Measurements from ENCODE around the gene CKB. TPM values are rescaled to one million over a fixed set of nuclear protein-coding genes. Genes with fewer than 3 reads are reported as not detected.

CKB gene
- total RNA-seq, 1 donor = 5.1 TPM

DNA sequence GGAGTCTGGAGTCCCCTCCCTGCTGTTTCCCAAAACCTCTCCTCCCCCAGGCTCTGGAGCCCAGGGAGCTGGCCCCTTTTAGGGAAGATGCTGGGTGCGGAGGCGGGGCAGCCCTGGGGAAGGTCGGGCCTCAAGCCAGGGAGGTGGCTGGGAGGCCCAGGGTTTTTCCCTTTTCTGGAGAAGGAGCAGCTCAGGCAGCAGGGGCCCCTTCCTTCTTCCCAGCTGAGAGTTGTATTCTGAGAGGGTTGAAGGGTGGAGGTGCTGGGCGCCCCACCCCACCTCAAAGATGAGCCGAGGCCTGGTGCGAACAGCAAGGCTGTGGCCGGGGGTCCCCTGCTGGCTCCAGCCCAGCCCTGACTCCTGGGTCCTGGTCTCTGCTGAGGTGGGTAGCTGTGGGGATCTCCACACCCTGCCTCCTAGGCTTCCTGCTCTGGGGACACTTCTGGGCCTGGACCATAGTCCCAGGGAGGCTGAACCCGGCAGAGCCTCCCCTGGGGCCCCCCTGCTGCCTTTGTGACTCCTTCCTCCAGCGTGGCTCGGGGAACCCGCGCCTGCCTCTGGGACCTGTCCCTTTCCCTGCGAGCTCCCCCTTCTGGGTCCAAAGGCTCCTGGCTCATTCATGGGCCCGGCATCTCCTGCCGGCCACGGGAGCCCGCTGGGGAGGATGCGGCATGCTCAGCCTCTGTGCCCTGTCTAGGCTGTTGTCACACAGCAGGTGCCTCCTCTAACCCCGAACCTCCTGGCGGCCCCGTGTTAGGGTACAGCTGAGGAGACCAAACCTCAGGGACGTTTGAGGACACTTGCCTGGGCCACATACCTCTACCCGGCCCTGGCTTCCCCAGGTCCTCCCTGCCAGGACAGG lies 10.7 kb upstream of the CKB start:
- Histone ChIP-seq H3K4me3 (ENCODE audit: insufficient read depth, low read length) (no peak overlapping the region), H3K27ac (ENCODE audit: low read depth, low read length) (no peak overlapping the region), H3K9me3 (ENCODE audit: low read depth, low read length) (no peaks in the 10 kb centered on the region), H3K36me3 (ENCODE audit: insufficient read depth, low read length) (peaks cover 8% of the 10 kb centered on the region), H3K27me3 (ENCODE audit: insufficient read depth, low read length) (no peaks in the 10 kb centered on the region), H4K20me1 (ENCODE audit: insufficient read depth, low read length) (peaks cover 23% of the 10 kb centered on the region), H3K4me2 (ENCODE audit: insufficient read depth, low read length) (no peak overlapping the region), H3K79me2 (ENCODE audit: insufficient read depth, low read length) (peaks cover 40% of the 10 kb centered on the region), H2AFZ (ENCODE audit: low read length) (no peak overlapping the region), H3K4me1 (ENCODE audit: insufficient read depth, low read length) (peaks cover 11% of the 10 kb centered on the region)
- DNase-seq (ENCODE audit: insufficient read length, low spot score, missing footprints) = peak; percentile 72
- TF ChIP-seq, protein P1, sequence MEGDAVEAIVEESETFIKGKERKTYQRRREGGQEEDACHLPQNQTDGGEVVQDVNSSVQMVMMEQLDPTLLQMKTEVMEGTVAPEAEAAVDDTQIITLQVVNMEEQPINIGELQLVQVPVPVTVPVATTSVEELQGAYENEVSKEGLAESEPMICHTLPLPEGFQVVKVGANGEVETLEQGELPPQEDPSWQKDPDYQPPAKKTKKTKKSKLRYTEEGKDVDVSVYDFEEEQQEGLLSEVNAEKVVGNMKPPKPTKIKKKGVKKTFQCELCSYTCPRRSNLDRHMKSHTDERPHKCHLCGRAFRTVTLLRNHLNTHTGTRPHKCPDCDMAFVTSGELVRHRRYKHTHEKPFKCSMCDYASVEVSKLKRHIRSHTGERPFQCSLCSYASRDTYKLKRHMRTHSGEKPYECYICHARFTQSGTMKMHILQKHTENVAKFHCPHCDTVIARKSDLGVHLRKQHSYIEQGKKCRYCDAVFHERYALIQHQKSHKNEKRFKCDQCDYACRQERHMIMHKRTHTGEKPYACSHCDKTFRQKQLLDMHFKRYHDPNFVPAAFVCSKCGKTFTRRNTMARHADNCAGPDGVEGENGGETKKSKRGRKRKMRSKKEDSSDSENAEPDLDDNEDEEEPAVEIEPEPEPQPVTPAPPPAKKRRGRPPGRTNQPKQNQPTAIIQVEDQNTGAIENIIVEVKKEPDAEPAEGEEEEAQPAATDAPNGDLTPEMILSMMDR (IDR thresholded peaks at IDR 0.05; ENCODE audit: extremely low read depth, low read depth, low read length) = no peak

DNA sequence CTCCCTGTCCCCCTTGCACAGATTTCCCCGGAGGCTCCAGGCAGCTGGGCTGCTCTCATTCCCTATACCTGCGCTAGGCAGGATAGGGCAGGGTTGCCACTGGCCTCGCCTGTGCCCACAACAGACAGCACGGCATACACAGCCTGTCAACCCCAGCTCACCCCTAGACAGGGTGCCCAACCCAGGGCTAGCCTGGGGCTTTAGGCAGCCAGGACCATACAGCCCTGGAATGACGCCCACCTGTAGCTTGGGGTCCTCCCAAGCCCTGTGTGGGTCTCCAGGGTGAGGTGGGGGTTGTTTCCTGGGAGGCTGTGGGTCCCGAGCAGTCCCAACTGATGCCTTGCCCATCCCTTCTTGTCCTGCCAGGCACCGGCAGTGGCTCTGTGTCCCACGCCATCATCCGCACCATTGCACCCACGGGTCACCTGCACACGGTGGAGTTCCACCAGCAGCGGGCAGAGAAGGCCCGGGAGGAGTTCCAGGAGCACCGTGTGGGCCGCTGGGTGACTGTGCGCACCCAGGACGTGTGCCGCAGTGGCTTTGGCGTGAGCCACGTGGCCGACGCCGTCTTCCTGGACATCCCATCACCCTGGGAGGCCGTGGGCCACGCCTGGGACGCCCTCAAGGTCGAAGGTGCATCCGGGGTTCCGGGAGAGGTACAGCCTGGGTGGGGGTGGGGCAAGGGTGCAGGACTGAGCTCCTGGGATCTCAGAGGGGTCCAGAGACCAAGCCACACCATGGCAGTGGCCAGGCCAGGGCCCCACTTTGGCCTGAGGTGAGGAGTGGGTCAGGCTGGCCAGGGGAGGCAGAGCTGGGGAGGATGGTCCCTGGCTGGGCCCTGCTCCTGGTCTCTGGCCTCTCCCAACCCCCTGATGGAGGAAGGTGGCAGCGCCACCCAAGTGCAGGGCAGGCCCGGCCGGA lies 9.8 kb upstream of the CKB start:
- Histone ChIP-seq H3K9me3 (ENCODE audit: low read depth, low read length) (no peaks in the 10 kb centered on the region), H3K27me3 (ENCODE audit: insufficient read depth, low read length) (no peaks in the 10 kb centered on the region), H3K4me3 (ENCODE audit: insufficient read depth, low read length) (no peak overlapping the region), H3K36me3 (ENCODE audit: insufficient read depth, low read length) (peaks cover 8% of the 10 kb centered on the region), H3K27ac (ENCODE audit: low read depth, low read length) (no peak overlapping the region), H3K79me2 (ENCODE audit: insufficient read depth, low read length) (peaks cover 40% of the 10 kb centered on the region), H3K4me2 (ENCODE audit: insufficient read depth, low read length) (no peak overlapping the region), H3K4me1 (ENCODE audit: insufficient read depth, low read length) (peaks cover 18% of the 10 kb centered on the region), H4K20me1 (ENCODE audit: insufficient read depth, low read length) (peaks cover 23% of the 10 kb centered on the region), H2AFZ (ENCODE audit: low read length) (no peak overlapping the region)
- peak; percentile 81 for DNase-seq (ENCODE audit: insufficient read length, low spot score, missing footprints)
- TF ChIP-seq, protein P1 (IDR thresholded peaks at IDR 0.05; ENCODE audit: extremely low read depth, low read depth, low read length) = no peak

DNA sequence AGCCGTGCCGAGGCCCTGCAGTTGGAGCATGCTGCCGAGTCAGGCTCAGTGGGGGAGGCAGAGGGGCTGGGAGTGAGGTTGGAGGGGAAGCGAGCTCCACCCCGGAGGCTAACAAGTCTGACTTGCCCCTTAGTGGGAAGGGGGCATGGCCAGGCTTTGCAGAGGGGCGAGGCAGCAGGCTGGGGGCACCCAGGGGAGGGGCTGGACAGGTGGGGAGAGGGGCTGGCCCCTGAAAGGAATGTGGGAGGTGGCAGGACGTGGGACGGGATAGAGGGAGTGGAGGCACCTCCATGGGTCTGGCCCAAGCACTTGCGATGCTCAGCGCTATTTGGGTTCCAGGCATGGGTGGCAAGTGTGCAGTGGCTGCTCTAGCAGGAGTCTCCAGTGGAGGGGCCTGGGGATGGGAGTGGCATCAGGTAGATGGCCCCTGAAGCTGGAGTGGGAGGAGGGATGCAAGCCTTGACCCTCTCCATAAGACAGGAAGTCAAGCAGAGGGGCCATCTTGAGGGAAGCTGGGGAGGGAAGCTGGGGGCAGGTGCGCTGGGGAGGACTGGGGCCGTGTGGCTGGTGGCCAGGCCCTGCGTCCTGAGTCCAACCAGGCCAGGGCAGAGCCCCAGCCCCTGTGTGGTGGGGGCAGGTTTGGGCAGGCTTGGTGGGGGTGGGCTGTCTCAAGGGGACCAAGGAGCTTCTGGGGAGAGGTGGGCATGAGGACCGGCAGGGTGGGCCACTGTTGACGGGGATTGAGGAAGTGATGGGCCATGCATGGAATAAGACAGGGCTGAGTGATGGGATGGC lies 9.0 kb upstream of the CKB start:
- TF ChIP-seq, protein P1 (IDR thresholded peaks at IDR 0.05; ENCODE audit: extremely low read depth, low read depth, low read length) = no peak

More for the DNA sequence above, 9.0 kb upstream of the CKB start:
- Histone ChIP-seq H3K9me3 (ENCODE audit: low read depth, low read length) (no peaks in the 10 kb centered on the region), H2AFZ (ENCODE audit: low read length) (no peak overlapping the region), H4K20me1 (ENCODE audit: insufficient read depth, low read length) (peaks cover 23% of the 10 kb centered on the region), H3K27me3 (ENCODE audit: insufficient read depth, low read length) (no peaks in the 10 kb centered on the region), H3K4me1 (ENCODE audit: insufficient read depth, low read length) (peaks cover 25% of the 10 kb centered on the region), H3K4me3 (ENCODE audit: insufficient read depth, low read length) (no peak overlapping the region), H3K4me2 (ENCODE audit: insufficient read depth, low read length) (no peak overlapping the region), H3K27ac (ENCODE audit: low read depth, low read length) (no peak overlapping the region), H3K79me2 (ENCODE audit: insufficient read depth, low read length) (peaks cover 40% of the 10 kb centered on the region), H3K36me3 (ENCODE audit: insufficient read depth, low read length) (peaks cover 8% of the 10 kb centered on the region)
- DNase-seq (ENCODE audit: insufficient read length, low spot score, missing footprints) = peak; percentile 65
